ENCODE data around the gene LRRC27.
"Not testable (repeated sequence)": the region's sequence is repeated elsewhere in the genome, so short reads cannot be mapped to it uniquely, and the experiment has no call there.

The LRRC27 gene

DNA sequence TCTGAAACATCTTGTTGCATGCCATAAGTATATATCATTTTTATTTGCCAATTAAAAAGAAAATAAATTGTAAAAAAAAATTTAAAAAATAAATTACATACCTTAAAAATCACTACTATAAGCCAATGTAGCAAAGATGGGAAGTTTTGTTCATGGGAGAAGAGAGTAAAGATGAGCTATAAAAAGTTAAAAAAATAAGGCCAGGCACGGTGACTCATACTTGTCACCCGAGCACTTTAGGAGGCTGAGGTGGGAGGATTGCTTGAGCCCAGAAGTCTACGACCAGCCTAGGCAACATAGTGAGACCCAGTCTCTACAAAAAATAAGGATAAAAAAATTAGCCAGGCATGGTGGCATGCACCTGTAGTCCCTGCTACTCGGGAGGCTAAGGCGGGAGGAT, 15.9 kb upstream of the LRRC27 start:
- DNase-seq: no peak

DNA sequence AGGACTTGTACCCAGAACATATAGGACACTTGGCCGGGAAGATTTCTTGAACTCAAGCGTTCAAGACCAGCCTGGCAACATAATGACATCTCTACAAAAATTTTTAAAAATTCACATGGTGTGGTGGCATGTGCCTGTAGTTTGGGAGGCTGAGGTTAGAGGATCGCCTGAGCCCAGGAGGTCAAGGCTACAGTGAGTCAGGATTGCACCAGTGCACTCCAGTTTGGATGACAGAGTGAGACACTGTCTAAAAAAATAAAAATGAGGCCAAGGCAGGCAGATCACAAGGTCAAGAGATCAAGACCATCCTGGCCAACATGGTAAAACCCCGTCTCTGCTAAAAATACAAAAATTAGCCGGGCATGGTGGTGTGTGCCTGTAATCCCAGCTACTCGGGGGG, 14.5 kb upstream of the LRRC27 start:
- not testable (repeated sequence) for DNase-seq

DNA sequence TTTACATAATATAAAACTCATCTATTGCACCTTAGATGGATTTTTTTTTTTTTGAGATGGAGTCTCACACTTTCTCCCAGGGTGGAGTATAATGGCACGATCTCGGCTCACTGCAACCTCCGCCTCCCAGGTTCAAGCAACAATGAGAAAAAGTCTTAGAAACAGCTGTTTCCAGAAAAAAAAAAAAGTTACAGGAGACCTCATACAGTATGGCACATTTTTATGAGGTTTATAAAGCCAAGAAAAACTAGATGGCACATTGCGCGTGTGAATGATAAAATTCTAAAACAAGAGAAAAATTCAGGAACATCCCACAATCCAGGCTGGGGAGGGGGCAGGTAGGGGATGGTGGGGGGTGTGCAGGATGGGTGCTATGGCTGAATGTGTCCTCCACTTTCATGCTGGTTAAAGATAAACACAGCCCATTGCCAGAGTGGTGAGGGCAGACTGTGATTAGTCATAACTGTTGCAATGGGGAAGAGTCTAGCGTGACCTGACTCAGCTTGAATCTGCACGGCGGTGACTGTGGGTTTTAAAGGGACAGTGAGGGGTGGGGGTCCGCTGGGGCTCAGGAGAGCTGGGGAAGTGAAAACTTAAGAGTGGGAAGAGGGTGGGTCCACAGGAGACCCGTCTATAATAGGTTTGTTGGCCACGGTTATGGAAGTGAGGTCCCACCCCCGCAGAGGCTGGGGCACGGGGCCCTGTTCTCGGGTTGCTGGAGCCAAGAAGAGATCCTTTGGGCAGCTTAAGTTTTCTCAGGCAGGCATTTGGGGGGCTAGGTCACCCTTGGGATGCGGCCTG, 11.9 kb upstream of the LRRC27 start:
- peak; percentile 53 for DNase-seq

DNA sequence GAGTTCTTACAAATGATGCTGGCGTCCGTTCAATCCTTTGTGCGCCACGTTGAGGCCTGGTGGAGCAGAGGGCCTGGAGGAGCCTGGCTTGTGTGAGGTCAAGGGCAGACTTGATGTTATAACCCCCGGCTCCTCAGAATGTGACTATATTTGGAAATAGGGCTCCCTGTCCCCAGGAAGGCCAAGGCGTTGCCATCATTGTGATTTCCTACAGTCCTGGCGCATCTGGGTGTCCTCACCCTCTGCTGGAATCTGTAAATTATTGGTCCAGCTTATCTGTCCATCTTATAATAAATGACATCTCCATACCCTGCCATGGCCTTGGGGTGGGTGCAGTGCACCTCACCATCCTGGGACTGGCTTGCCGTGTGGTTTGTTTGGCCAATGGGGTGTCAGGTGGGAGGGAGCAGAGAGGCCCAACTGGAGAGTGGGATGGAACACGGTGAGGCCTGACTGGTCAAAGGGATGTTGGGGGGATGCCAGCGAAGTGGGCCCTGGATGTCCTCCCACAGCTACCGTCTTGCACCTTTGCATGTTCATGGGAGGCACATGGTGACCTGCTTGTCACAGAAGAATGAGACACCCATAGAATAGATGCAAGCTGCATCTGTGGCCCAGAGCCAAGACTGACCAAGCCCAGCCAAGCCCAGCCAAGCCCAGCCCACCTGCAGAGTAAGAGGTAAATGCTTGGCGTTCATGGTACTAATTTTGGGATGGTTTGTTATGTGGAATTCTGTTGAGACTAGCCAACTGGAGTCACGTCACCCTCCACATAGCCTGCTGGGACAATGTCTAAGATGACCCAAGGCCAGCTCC, 11.1 kb upstream of the LRRC27 start:
- DNase-seq: no peak

DNA sequence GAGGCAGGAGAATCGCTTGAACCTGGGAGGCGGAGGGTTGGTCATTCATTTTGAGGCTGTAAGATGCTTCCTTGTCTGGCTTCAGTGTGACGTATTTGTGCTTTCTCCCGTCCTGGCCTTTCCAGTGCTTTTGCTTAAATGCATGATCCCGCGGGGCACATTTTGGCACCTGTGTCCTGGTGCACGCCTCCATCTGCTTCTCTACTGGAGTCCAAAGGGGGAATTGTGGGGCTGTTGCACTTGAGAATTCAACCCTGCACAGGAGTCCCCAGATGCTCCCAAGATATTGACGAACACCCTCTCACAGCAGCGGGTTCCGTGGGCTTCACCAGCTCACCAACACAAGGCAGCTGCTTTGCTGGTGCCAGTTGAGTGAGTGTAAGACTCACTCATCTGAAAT, 10.3 kb upstream of the LRRC27 start:
- no peak for DNase-seq

DNA sequence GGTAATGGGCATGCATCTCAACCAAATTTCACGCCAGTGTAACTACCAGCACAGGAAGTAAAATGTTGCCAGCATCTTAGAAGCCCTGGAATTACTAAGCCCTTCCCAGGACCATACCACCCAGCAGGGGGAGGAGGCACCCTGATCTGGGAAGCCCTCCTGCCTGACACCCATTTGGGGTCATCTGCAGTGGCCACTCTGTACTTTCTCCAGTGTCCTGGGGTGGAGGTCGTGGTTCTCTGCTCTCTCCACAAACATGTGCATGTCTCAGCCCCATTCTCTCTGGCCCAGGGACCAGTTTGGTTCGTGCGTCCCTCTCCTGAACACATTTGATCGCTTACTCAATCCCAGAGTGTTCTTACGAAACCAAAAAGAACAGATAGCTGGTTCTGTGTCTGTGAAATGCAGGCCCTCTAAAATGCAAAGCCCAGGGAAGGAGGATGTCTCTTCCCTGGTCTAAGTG, 9.4 kb upstream of the LRRC27 start:
- DNase-seq: peak; percentile 33

DNA sequence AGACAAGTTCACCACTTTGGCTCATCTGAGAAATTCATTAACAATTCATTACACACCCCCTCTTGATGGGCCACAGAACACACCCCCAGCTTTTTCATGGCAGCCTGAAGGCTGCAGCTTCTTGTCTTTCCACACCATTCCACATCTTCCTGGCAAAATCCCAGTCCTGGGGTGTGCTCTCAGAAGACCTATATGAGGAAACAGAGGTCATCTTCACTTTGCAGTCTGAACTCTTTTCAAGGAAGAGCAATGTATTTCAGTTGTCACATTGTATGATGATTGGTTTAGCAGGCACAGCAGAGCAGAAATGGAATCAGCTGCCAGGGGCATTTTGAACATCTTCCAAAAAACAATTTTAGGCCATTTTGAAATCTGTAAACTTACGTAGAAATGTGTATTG, 7.8 kb upstream of the LRRC27 start:
- DNase-seq: no peak

DNA sequence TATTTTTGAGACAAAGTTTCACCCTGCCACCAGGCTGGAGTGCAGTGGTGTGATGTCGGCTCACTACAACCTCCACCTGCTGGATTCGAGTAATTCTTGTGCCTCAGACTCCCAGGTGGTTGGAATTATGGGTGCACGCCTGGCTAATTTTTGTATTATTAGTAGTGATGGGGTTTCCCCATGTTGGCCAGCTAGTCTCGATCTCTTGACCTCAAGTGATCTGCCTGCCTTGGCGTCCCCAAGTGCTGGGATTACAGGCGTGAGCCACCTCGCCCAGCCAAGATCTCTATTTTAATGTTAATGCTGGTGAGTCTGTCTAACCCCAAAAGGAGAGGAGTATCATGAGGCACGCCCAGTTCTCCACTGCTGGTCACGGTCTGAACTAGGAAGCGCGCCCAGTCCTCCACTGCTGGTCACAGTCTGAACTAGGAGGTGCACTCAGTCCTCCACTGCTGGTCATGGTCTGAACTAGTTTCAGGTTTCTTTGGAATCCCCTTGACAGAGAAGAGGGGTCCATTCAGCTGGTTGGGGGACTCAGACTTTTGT, 5.6 kb upstream of the LRRC27 start:
- DNase-seq: no peak

DNA sequence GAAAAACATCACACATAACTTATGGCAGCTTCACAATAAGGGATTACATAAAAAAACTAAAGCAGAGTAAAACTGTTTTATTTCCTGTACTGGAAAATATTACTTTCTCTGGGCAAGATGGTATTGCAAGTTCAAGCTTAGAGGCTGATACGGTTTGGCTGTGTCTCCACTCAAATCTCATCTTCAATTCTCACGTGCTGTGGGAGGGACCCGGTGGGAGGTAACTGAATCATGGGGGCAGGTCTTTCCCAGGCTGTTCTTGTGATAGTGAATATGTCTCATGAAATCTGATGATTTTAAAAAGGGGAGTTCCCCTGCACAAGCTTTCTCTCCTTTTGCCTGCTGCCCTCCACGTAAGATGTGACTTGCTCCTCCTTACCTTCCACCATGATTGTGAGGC, 5.1 kb upstream of the LRRC27 start:
- DNase-seq: no peak

DNA sequence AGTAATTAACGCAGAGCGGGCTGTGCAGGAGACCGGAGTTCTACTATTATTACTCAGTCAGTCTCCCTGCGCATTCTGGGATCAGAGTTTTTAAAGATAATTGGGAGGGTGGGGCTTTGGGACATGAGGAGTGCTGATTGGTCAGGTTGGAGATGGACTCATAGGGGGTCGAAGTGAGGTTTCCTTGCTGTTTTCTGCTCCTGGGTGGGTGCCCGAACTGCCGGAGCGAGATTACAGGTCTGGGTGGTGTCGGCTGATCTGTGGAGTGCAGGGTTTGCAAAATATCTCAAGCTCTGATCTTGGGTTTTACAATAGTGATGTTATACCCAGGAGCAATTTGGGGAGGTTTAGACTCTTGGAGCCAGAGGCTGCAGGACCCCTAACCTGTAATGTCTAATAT, 3.9 kb upstream of the LRRC27 start:
- no peak for DNase-seq

DNA sequence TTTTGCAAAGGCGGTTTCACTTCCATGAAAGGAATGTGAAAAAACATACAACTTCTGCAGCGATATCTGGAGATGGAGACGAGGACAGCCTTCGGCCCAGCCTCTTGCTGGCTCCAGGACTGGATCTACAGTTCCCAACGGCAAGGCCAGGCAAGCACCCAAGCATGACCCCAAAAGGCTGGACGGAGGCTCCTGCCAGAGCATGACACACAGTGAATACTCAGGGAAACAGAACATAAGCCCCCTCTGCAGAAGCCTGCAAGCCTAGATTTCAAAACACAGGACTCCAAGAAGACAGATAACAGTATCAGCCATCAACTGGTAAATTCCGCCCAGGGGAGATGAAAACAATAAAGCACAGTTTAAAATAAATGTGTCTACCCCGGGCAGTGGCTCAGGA, 3.3 kb upstream of the LRRC27 start:
- DNase-seq: no peak

DNA sequence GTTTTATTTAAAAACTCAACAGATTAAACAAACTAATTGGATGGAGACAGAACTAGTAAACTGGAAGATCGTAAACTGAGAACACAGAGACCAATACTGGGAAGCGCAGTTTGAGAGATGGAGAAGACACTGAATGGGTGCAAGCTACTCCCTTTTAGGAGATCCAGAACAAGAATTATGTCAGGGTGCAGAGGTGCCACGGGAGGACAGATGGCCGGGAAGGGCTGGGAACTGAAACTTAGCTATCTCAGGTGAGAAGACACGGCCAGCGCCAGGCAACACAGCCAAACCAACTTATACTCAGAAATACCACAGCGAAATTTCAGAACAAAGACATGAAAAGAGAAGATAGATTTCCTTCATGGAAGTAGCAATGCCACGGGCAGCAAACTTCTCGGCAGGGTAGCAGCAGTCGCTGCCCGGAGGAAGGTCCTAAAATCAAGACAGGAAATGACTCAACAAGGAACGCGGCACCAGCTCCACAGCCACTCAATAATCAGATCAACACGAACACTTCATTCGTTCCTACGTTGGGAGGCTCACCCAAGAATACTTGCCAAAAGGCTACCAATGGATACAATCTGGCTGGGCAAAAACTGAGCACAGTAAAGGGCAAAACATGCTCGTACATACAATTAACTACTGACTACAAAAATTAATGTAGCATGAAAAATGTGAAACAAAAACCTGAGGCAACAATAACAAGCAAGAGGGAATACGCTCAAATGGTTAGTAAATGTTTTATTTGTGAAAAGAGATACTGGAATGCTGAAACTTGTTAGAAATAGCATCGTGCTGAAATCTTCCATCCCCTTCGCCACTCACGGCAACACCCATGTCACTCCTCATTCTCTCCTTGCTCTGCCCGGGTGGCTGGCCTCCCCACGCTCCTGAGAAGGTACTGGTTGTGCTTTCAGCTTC, 2.2 kb upstream of the LRRC27 start:
- DNase-seq: no peak

DNA sequence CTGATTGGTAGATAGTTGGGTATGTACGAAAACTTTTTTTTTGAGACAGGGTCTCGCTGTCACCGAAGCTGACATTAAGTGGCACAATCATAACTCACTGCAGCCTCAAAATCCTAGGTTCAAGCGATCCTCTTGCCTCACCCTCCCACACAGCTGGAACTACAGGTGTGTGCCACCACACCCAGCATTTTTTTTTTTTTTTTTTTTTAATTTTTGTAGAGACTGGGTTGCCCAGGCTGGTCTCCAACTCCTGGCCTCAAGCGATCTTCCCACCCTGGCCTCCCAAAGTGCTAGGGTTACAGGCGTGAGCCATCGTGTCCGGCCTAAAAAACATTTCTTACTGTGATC, 1.5 kb upstream of the LRRC27 start:
- no peak for DNase-seq

DNA sequence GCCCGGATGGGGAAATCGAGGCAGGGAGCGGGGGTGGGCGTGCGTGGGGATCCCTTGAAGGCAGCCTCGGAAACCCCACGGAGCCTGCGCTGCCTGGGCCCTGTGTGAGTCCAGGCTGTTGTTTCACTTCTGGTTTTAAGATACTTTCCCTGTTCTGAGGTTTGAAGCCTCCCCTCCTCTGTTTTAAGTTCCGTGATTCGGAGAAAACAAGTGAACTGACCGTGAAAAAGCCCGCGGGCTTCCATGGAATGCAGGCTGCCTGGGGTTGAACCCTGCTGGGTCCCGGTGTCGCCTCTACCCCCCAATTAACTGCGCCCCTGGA, 401 bp downstream of the LRRC27 start:
- no peak for DNase-seq

DNA sequence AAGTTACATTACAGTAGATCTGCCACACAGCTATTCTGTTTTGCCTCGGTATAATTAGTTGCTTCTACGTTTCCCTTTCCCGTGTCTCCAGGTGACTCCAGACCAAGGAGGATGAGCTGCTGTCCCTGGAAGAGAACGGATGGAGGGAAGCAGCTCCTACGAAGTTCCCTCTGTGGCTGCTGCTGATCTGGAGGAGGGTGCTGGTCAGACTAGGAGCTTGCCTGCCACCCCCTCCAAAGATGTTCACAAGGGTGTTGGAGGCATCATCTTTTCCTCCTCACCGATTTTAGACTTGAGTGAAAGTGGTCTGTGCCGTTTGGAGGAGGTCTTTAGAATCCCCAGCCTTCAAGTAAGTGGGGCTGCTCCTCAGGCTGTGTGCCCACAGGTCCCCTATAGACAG, 1.4 kb downstream of the LRRC27 start:
- DNase-seq: no peak

DNA sequence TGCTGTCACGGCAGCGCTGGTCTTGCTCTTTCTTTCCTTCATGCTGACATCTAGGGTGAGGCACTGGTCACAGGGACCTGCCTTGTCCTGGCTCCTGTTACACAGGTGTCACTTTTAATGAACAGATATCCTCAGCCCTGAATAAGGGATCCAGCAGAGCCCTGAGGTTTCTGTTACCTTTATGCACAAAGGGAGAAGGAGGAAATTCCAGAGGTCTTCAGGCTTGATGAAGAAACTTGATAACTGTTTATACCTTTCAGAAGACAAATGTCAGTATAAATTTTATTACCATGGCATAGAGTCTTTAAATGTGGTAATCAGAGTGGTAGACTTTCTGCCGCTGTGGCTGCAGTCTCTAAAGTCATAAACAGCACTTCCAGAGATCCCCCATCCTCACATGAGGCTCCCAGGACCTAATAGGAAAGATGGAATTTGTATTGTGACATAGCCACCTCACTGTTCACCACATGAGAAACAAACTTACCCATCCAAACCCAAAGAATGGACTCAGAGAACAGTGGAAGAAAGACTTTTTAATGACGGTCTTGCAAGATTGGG, 2.7 kb downstream of the LRRC27 start:
- DNase-seq: no peak

DNA sequence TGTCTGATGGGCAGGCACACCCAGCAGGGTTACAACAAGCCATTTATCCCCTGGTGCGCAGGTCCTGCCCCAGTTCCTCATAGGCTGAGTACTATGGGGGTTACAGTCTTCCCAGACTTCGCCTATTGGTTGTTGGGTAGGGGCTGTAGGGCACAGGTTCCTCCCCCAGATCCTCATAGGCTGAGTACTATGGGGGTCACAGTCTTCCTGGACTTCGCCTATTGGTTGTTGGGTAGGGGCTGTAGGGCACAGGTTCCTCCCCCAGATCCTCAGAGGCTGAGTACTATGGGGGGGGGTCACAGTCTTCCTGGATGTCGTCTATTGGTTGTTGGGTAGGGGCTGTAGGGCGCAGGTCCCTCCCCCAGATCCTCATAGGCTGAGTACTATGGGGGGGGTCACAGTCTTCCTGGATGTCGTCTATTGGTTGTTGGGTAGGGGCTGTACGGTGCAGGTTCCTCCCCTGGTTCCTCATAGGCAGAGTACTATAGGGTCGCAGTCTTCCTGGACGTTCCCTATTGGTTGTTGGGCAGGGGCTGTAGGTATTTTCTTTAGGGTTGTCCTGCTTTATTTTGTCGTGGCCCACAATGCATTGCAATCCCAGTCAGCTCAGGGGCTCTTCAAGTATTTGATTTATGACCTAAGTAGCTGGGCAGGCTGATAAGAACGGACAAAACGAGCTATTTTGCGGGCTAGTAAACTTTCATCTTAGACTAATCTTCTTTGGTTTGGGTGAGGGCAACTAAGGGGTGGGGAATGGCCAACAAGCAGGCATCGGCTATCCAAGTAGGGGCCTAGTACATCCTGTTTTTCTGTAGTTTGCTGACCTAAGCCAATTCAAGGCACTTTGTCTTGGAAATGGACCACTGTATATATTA, 3.4 kb downstream of the LRRC27 start:
- peak; percentile 89 for DNase-seq

DNA sequence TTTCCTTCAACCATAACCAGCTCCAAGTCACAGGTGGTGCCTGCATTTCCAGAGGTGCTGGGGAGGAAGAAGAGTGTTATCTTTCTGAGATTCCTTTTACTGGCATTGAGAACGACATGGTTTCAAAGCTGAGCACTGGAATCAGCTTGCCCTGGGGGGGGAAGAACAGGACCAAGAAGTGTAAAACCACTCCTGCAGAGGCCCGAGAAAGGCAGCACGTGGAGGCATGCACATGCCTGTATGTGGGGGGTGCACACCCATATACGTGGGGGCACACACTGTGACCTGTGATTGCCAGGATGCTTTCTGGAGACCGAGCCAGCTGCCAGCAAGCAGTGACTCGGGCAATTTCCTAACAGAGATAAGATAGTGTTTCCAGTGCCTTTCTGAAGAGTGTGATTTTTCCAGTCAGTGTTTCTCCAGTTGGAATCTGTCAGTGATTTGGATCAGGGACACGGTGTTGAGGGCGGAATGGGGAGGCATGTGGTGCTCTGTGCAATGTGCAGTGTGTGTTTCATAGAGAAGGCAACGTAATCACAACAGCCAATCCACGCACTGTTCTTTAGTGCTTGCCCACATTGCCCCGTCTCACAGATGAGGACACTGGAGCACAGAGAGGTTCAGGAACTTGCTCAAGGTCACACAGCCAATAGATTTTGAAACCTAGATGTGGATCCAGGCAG, 4.2 kb downstream of the LRRC27 start:
- DNase-seq: no peak

DNA sequence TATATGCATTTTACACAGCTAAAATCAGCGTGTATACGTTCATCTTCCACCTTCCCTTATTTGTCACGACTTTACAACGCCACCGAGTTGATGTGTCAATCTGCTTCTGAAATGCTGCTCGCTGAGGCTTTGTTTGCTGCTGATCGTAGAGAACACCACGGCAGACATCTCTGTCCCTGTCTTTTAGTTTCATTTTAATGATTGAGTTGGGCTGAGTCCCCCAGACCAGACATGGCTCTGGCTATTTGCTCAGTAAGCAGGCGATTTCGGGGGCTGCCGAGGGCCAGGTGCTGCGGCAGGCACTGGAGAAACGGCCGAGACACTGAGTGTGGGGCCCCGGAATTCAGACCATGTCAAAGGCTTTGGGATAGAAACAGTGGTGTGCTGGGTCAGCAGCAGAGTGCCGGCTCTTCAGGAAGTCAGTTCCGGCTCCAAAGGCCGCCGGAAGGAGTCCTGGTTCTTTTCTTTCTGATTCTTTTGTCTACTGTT, 5.0 kb downstream of the LRRC27 start:
- DNase-seq: no peak

DNA sequence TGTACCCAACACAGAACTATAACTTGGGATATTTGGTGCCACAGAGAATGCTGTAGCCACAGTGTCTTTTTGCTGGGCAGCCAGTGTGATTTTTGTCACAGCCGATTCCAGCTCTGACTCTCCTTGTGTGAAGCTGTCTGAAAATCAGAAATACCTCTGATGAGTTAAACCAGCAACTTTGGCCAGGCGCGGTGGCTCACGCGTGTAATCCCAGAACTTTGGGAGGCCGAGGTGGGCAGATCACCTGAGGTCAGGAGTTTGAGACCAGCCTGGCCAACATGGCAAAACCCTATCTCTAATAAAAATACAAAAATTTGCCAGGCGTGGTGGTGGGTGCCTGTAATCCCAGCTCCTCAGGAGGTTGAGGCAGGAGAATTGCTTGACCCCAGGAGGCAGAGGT, 5.9 kb downstream of the LRRC27 start:
- DNase-seq: not testable (repeated sequence)

DNA sequence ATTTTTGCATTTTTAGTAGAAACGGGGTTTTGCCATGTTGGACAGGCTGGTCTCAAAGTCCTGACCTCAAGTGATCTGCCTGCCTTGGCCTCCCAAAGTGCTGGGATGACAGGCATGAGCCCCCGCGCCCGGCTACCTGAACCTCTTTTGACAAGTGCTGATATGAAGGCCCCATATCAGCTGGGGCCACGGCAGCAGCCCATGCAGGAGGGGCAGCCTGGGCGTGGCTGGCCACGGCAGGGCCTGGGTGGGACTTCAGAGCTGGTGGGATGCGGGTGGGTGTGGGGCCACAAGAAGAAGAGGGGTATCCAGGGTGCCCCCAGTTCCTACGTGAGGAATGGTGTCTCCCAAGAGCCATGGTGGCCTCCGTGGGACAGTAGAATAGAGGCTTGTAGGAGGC, 6.9 kb downstream of the LRRC27 start:
- no peak for DNase-seq

Data from NCI-H226 (cell line).